Activated T-cell treated with anti-CD3 and anti-CD28 coated beads, Interleukin-2, amount 50 U/mL, for 48 hours (primary cell): ENCODE data around the gene KIAA0930.
"Not testable (repeated sequence)": the region's sequence is repeated elsewhere in the genome, so short reads cannot be mapped to it uniquely, and the experiment has no call there.

Experiments
- DNase-seq, 2 experiments: peaks; one replicate each; pipeline ENCODE4 v3.0.0-alpha.2; 2020

KIAA0930 gene

DNA sequence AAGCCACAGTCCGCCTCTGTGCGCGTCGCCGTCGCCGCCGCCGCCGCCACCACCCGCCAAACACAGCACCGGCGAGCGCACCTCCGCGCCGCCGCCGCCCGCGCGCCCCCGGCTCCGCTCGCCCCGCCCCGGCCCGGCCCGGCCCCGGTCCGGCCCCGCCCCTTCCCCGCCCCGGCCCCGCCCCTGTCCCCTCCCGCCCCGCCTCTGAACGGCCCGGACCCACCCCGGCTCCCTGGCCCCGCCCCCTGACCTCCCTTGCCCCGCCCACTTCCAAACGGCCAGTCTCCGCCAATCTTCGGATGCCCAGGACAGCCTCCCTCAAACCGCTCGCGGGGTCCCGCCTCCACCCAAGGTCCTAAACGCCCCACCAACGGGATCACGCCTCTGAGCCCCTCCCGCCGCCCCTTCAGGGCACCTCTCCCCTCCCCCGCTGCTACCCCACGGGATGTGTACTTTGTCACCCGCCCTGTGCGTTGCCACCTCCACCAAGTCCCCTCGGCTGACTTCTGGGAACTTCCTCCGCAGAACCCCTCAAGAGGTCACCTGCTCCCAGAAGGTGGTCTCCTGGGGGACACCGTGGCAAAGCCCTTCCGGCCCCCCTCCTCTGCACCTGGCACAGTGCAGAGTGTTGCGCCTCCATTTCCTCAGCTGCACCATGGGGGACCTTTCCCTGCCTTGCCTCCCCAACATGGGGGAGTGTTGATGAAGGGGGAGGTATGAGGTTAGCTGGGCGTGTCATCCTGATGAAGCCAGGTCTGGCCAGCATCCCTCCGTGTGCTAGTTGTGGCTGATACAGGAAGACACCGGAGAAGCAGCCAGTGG is at the start of gene KIAA0930:
Gene KIAA0930 (minus strand): TSS at position 85 of the 822 bp plus-strand sequence. CDS start 191 bp downstream, outside the sequence.
- peak; percentile 85 for DNase-seq

DNA sequence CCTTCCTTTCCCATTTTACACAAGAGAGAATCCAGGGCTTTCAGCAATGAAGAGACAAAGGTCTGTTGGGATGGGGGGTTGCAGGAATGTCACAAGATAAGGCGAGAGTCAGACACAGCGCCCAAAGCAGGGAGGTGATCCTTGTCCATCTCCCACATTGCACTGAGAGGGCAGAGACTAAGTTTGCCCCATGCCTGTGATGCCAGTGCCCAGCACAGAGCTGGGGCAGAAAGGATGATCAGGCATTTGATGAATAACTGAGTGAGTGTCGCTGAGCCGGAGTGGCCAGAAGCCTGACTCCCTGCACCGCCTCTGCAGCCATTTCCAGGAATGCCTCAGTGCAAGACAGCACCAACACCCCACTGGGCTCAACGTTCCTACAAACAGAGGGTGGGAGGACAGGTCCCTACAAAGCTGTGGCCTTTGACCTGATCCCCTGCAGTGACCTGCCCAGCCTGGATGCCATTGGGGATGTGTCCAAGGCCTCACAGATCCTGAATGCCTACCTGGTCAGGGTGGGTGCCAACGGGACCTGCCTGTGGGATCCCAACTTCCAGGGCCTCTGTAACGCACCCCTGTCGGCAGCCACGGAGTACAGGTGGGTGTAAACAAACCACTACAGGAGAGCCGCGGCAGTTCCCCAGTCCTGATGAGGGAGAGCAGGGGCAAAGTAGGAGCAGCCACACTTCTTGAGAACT is 46.3 kb upstream of the KIAA0930 start:
- DNase-seq = no peak

DNA sequence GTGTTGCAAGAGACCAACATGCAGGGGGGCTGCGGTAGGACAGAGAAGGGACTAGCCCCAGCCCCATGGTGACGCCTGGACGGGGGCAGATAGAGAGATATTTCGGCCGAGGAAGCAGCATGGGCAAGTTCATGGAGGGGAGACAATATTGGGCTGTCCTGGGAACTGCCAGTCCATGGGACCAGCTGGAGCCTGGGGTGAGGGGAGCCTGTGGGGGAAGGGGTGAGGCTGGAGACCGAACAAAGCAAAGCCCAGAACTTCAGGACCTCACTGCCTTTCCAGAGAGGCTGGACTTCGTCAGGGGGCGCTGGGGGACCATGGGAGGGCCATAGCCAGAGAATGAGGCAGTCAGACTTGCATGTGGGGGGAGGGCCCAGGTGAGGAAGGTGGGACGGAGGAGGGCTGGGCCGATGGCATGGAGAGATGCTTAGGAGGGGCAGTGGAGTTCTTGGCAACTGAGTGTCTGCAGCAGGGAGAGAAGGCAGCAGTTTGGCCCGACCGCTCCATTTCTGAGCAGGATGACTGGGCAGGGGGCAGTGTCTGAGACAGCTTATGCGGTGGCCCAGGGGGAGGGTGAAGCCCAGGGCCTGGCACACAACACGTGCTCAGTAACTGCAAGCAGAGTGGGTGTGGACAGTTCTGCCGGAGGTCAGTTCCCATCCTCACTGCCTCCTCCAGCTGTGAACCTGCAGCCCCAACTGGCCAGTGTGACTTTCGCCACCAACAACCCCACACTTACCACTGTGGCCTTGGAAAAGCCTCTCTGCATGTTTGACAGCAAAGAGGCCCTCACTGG is 44.8 kb upstream of the KIAA0930 start:
- DNase-seq = no peak

DNA sequence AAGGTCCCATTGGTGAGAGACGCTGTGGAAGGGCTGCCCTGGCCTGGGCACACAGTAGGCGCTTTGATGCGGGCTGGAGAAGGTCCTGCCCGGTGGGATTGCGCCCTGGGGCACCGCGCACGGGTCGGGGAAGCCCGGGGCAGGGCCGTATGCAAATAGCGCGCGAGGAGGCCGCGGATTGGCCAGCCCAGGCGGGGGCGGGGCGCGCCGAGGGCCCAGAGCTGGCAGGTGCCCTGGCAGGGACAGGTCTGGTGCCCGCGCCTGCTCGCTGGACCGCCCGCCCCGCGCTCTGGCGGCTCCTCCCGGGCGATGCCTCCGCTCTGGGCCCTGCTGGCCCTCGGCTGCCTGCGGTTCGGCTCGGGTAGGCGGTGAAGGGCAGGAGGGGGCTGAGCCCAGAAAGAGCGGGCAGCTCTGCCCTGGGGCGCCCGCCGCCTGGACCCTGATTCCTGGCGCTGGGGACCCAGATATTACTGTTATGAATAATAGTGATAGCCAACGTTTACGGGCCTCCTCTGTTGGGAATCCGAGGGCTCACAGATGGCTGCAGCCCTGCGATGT is 44.1 kb upstream of the KIAA0930 start, which contains the start of gene UPK3A:
Gene UPK3A (plus strand): TSS at position 245 of the 558 bp plus-strand sequence. CDS start 65 bp downstream, at position 310.
- DNase-seq = peak; percentile 64 to 76

DNA sequence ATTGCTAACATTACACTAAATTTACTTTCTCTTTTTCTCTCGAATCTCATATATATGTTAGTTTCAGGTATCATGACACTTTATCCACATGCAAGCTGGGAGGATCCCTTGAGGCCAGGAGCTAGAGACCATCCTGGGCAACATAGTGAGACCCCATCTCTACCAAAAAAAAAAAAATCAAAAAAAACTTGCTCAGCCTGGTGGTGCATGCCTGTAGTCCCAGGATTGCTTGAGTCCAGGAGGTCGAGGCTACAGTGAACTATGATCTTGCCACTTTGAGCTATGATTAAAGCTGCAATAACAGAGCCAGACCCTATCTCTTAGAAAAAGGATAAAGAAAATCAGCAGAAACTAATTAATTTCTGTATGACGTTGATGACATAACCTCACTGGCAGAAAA is 40.3 kb upstream of the KIAA0930 start:
- DNase-seq = no peak

DNA sequence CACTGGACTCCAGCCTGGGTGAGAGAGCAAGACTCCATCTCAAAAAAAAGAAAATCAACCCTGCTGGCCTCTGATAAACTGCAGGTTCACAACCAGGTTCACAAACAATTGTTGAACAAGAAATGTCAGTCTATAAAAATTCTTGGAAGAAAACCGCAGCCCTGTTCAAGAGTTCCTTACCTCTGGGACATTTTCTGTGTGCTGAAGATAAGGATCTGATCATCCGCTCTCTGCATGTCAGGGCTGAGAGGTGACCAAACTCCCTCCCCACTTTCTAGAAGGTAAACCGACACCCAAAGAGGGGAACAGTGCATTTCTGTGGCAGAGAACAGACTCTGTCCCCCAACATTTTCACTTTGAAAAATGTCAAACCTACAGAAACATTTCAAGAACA is 39.9 kb upstream of the KIAA0930 start:
- DNase-seq = no peak

DNA sequence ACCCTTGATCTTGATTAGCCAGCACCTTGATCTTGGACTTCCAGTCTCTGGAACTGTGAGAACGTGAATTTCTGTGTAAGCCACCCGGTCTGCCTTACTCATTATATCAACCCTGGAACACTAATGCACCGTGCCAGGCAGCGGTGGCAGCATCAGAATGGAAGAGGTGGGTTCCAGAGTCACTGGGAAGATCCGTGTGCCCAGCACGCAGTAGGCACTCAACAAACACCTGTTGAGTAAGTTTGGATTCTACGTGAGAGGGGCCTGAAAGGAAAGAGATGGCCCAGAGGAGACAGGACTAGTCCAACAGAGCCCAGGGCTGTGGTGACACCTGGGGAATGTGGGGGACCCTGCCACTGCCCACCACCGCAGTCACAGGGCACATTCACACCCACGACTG is 37.4 kb upstream of the KIAA0930 start:
- DNase-seq = no peak

DNA sequence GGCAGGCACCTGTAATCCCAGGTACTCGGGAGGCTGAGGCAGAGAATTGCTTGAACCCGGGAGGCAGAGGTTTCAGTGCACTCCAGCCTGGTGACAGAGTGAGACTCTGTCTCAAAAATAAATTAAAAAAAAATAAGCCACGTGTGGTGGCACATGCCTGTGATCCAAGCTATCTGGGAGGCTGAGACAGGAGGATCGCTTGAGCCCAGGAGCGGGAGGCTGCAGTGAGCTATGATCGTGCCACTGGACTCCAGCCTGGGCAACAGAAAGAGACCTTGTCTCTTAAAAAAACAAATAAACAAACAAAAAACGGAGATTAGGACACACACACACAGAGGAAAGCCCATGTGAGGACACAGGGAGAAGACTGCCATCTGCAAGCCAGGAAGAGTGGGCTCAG is 37.0 kb upstream of the KIAA0930 start:
- DNase-seq = not testable (repeated sequence)

DNA sequence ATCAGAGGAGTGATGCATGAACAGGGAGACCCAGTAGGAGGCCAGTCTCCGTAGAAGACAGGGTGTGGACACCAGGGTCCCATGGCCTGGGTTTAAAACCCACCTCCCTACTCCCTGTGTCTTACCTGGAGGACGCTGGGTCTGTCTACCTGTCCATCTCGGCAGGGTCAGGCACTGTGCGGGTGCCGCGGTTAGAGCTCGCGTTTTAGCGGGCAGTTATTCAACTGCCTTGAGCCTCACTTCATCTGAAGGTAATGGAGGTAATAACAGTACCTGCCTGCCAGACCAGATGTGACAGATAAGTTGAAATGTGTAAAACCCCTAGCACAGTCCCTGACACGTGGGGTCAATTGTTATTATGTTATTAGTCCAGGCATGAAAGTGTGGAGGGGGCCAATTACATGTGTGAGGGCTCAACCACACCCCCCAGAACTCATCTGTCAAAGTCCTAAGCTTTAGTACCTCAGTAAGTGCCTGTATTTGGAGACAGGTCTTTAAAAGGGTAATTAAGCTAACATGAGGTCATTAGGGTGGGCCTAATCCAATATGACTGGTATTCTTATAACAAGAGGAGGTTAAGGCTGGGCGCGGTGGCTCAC is 35.9 kb upstream of the KIAA0930 start:
- DNase-seq = no peak

DNA sequence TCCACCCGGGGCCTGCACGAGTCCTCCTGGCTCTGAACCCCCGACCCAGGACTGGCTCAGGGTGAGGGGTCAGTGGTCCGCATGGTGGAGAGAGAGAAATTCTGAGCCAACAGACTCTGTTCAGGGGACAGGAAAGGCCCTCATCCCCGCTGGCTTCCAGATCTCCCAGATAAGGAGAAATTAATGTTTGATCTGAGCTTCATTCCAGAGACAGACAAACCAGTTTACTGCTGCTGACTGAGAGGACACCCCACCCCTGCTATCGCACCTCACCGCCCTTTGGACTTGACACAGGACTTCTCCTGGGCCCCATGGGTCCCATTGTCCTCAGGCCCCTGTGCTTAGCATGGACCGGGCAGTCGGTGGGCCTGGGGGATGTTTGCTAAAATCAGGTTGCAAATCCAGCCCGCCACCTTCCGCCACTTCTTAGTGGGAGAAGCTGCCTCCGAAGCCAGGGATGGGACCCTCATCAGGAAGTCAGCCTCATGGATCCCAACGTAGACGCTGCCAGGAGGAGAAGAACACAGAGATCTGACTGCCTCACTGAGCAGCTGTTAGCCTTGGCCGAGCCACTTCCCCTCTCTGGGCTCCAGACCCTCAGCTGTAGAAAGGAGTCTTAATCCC is 32.9 kb upstream of the KIAA0930 start:
- DNase-seq = no peak

DNA sequence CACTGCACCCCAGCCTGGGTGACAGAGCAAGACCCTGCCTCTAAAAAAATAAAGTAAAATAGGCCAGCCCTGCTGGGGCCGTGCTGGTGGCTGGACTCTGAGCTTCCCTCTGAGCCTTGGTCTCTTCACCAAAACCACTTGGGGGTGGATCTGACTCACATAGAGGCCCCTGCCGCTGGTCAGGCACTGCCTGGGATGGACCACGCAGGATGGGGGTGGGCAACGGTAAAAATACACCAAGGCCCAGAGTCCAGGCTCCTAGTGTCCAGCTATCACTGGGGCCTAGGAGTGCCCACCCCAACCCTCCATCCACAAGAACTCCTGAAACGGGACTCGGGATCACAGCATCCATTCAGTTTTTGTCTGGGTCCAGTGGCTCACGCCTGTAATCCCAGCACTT is 31.8 kb upstream of the KIAA0930 start:
- no peak for DNase-seq

DNA sequence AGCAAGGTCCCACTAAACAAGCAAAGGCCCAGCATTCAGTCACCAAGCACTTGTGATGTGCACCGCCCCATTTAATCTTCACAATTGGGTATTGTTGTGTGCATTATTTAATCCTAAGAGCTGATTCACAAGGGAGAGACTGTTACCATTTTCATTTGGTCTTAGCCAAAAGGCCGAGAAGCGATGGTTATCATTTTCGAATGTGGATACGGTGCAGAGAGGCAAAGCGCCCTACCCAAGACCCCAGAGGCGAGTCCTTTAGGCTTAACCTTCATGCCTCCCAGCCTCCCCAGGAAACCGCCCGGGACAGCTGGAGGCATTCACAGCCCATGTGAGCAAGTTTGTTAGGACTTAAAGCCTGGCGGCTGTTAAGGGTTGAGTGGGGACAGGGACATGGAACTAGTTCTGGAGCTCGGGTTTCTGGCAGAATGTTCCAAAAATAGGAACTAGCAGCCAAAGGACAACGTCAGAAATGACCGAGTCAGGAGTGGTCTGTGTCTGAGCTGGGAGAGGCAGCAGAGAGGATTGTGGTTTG is 31.0 kb upstream of the KIAA0930 start:
- DNase-seq = no peak

DNA sequence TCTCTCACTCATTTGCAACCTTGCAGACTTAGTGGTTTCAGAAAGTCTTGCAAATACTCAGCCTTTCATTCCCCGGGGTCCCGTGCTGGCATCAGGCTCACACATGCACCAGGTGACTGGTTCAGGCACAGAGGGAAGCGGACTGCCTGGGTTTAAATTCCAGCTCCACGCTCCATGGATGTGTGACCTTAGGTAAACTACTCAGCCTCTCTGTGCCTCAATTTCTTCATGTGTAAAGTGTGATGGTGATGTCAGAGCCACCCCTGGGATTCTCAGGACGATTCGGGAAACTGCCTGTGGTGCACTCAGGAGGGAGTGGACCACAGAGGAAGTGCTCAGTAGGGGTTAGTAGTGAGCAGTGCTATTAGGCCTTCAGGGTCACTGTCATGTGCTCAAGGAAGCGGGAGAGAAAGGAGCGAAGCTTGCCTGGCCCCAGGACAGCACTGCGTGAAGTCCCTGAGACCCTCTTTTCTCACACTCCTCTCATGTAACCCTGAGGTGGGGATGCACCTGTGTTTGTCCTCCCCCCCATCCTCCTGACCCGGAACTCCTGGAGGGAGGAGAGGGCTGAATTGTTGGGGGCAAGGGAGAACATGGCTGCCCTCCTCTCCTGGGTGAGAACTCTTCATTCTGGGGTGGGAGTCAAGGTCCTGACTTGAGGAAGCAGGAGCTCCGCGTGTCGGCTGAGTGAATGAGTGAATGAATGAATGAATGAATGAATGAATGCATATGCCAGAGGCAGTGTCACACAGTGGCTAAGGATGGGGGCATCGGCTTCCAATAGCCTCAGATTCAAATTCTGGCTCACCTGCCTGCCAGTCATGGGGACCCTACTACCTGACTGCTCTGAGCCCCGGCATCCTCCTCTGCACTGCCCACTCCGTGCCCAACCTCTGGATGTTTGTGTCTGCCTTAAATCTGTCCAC is 29.7 kb upstream of the KIAA0930 start:
- no peak for DNase-seq

DNA sequence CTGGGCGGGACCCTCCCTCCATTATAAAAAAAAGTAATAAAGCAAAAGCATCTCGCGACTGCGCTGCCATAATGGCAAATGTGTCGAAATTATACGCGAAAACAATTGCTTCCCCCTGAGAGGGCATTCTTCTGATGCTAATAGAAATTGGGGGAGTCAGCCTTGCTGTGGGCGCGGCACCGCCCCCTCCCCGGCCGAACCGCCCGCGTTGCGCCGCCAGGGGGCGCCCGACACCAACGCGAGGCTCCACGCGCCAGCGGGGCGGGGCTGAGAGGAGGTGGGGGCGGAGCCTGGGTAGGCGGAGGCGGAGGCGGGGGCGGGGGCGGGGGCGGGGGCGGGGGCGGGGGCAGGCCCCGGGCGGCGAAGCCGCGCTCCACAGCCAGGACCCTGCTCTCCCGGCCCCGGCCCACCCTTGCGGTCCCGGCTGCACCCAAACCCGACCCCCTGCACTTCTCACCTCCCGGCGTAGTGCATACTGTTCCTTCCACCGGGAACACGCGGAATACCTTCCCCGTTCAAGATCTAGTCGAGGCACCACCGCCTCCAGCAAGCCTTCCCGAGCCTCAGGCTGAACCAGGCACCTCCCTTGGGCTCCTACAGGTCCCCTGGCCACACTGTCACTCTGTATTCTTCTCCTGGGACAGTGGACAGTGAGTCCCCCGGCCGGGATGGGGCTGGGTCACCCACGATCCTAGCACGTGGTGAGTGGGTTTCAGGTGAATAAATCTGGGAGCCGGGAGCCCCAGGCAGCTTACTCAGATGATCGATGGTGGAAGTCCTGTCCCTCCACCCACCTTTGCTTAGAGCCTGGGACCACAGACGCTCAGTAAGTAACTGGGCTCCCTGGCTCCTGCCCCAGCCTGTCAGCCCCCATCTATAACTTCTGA is 28.5 kb upstream of the KIAA0930 start:
- DNase-seq = peak; percentile 86 to 87

DNA sequence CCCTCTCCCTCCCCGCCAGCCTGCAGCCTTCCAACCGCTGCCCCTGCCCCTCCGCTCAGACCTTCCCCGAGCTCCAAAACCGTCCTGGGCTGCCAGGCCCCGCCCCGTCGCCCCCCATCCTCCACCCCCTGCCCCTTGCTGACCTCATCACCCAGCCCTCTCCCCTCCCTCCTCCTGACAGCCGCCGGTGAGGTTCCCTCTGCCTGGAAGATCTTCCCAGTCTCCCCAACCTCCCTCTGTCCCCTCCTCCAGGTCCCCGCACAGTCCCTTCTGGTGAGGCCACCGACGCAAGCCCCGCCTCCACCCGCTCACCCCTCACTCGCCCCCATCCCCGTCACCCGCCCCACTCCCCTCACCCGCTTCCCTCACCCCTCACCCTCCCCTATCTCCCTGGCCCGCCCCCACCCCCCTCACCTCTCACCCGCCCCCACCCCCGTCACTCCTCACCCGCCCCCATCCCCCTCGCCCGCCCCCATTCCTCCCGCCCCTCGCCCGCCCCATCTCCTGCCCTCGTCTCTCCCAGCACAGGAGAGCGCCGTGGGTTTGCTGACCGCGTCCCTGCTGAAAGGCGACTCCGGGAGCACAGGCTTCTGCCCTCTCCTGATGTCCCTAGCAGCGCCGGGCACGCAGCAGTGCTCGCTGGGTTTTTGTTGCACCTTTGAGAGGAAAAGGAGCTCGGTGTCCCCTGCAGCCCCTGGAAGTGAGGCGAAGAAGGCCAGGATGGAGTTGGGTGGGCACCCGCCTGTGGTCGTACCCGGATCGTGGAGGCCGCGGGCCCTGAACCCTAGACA is 27.7 kb upstream of the KIAA0930 start:
- peak in 1 of 2 experiments; percentile 28 for DNase-seq

DNA sequence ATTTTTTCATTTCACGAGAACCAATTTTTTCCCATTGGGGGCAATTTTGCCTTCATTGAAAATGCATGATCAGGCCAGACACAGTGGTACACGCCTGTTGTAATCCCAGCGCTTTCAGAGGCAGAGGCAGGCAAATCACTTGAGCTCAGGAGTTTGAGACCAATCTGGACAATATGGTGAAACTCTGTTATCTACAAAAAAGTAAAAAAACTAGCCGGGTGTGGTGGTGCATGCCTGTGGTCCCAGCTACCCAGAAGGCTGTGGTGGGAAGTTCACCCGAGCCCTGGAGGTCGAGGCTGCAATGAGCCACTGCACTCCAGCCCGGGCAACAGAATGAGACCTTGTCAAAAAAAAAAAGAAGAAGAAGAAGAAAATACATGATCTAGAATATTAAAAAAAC is 24.8 kb upstream of the KIAA0930 start:
- DNase-seq = no peak

DNA sequence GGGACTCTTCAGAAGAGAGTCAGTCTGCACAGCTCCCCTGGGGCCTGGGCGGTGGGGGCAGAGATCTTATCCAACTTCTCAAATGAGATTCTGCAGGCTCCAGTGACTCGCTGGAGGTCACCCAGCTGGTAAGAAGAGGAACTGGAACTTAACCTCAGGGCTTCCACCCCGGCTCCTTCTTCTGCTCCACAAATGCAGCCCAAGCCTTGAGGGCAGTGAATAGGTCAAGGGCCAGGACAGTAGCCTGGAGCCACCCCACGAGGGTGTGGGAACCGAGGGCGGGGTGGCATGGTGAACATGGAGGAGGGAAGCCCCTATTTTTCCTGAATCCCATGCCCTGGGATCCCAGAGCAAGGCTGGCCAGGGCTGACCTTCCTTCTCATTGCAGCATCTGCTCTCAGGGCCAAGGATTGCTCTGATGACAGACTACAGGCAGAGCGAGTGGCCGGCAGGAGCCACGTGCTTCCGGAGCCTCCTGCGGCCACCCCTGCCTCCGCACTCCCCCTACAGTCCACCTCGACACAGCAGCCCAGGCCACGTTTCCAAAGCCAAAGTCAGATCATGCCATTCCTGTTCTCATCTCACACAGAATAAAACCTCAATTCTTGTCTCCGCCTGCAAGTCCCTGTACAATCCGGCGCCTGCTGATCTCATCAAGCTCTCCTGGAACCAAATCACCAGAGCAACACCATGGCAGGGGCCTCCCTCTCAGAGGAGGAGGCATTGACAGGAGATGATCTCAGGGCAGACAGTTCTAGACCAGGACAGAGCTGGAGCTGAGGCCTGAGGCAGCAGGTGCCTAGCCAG is 23.0 kb upstream of the KIAA0930 start:
- DNase-seq = no peak

DNA sequence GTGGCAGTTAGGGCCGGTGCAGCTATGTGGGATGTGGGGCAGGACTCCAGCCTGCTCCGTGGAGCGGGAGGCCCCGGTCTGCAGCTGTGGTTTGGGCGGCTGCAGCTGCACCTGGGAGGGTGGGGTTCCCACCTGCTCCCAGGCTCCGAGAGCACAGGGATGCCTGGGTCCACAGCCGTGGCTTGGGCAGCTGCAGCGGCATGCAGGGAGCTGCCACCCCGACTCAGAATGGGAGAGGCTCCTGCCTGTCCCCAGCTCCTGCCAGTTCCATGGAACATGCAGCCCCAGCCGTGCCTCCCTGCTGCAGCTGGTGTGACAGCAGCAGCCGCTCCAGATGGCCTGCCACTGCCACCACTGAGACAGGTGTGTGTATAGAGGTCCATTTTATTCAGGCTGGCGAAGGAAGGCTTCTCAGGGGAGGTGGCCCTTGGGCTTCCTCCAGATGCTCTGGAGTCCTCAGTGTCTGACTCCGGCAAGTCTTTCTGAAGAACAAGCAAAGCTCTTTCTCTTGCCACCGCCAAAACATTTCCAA is 22.3 kb upstream of the KIAA0930 start:
- no peak for DNase-seq
